IPS DF 4.7 (cell line): Measurements from ENCODE around the gene CAMTA1.

Experiments used
- DNase-seq: peaks from one replicate; pipeline ENCODE4 v3.0.0-alpha.2; 2013; ENCODE audit warnings: low spot score; ENCODE audit errors: extremely low read depth

The CAMTA1 gene

GRCh38 chr1:7280347-7280960 lies 495.2 kb downstream of the CAMTA1 start:
- DNase-seq: no peak

GRCh38 chr1:7281821-7282220 lies 496.6 kb downstream of the CAMTA1 start:
- no peak for DNase-seq

- no peak for DNase-seq
Measured at GRCh38 chr1:7284839-7285435, 499.7 kb downstream of the CAMTA1 start.

- no peak for DNase-seq
Measured at GRCh38 chr1:7285856-7286454, 500.7 kb downstream of the CAMTA1 start.

- no peak for DNase-seq
Measured at GRCh38 chr1:7287013-7287412, 501.8 kb downstream of the CAMTA1 start.

GRCh38 chr1:7288992-7289391 lies 503.7 kb downstream of the CAMTA1 start:
- DNase-seq: no peak

GRCh38 chr1:7289694-7290093 lies 504.4 kb downstream of the CAMTA1 start:
- no peak for DNase-seq

- no peak for DNase-seq
Measured at GRCh38 chr1:7290971-7291970, 506.0 kb downstream of the CAMTA1 start.

- DNase-seq: no peak
Measured at GRCh38 chr1:7292036-7292681, 506.9 kb downstream of the CAMTA1 start.

GRCh38 chr1:7292714-7293419 lies 507.6 kb downstream of the CAMTA1 start:
- DNase-seq: no peak

- DNase-seq: no peak
Measured at GRCh38 chr1:7293702-7294629, 508.7 kb downstream of the CAMTA1 start.

GRCh38 chr1:7294636-7295035 lies 509.4 kb downstream of the CAMTA1 start:
- DNase-seq: no peak

GRCh38 chr1:7295946-7296345 lies 510.7 kb downstream of the CAMTA1 start:
- no peak for DNase-seq

GRCh38 chr1:7296968-7297367 lies 511.7 kb downstream of the CAMTA1 start:
- no peak for DNase-seq

GRCh38 chr1:7298145-7298544 lies 512.9 kb downstream of the CAMTA1 start:
- no peak for DNase-seq

GRCh38 chr1:7298749-7299151 lies 513.5 kb downstream of the CAMTA1 start:
- no peak for DNase-seq

- DNase-seq: peak; percentile 58
Measured at GRCh38 chr1:7299329-7299799, 514.1 kb downstream of the CAMTA1 start.

- no peak for DNase-seq
Measured at GRCh38 chr1:7299994-7300393, 514.7 kb downstream of the CAMTA1 start.

- DNase-seq: no peak
Measured at GRCh38 chr1:7300893-7301663, 515.8 kb downstream of the CAMTA1 start.
